A673 (cell line): ENCODE measurements around the gene FHIT.

Source experiments
- EZH2 ChIP-seq: fragments of 200-600 bp; sonication (generic); IDR thresholded peaks from 2 replicates; pipeline ENCODE4 v1.6.1; 2017; ENCODE audit warnings: borderline replicate concordance, low read depth, mild to moderate bottlenecking, mixed read lengths, antibody characterized with exemption, low read length; ENCODE audit not compliant: poor library complexity, severe bottlenecking
- TF ChIP-seq, protein P1 (sequence below): fragments of 300-800, 200-600 bp; sonication (generic); conservative IDR thresholded peaks from 2 replicates; pipeline ENCODE4 v1.5.1; 2017; ENCODE audit warnings: low read depth, mild to moderate bottlenecking, antibody characterized with exemption, low read length, moderate library complexity, mixed read lengths

- TF ChIP-seq, protein P1, sequence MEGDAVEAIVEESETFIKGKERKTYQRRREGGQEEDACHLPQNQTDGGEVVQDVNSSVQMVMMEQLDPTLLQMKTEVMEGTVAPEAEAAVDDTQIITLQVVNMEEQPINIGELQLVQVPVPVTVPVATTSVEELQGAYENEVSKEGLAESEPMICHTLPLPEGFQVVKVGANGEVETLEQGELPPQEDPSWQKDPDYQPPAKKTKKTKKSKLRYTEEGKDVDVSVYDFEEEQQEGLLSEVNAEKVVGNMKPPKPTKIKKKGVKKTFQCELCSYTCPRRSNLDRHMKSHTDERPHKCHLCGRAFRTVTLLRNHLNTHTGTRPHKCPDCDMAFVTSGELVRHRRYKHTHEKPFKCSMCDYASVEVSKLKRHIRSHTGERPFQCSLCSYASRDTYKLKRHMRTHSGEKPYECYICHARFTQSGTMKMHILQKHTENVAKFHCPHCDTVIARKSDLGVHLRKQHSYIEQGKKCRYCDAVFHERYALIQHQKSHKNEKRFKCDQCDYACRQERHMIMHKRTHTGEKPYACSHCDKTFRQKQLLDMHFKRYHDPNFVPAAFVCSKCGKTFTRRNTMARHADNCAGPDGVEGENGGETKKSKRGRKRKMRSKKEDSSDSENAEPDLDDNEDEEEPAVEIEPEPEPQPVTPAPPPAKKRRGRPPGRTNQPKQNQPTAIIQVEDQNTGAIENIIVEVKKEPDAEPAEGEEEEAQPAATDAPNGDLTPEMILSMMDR = no peak
- TF ChIP-seq EZH2 = no peak
Observed at GRCh38 chr3:60703956-60704736, 547.1 kb downstream of the FHIT start.
